ENCODE measurements around the gene GPR39. TPM values are rescaled to one million over a fixed set of nuclear protein-coding genes. Genes with fewer than 3 reads are reported as not detected.

The GPR39 gene
- polyA plus RNA-seq, 1 donor from 2014 or later, result not detected

- Mint-ChIP-seq H3K27me3 (peaks cover 7% of the 10 kb centered on the region), H3K4me1 (no peaks in the 10 kb centered on the region), H3K9me3 (peaks cover 0 to 6% (median 3%) of the 10 kb centered on the region in 3 donors), H3K4me3 (no peak overlapping the region), H3K36me3 (no peaks in the 10 kb centered on the region), H3K27ac (no peak overlapping the region)
Measured at GRCh38 chr2:132595186-132595585, 178.6 kb downstream of the GPR39 start.

GRCh38 chr2:132595693-132596092 lies 179.1 kb downstream of the GPR39 start:
- peaks cover 7% of the 10 kb centered on the region for H3K27me3 Mint-ChIP-seq
- no peaks in the 10 kb centered on the region for H3K4me1 Mint-ChIP-seq

GRCh38 chr2:132597166-132597565 lies 180.6 kb downstream of the GPR39 start:
- Mint-ChIP-seq H3K4me3 (no peak overlapping the region), H3K27me3 (peaks cover 7% of the 10 kb centered on the region), H3K4me1 (no peaks in the 10 kb centered on the region), H3K36me3 (no peaks in the 10 kb centered on the region), H3K27ac (no peak overlapping the region), H3K9me3 (peaks cover 0 to 9% (median 3%) of the 10 kb centered on the region in 3 donors)

More at GRCh38 chr2:132595693-132596092, 179.1 kb downstream of the GPR39 start:
- Mint-ChIP-seq H3K36me3 (no peaks in the 10 kb centered on the region), H3K4me3 (no peak overlapping the region), H3K27ac (no peak overlapping the region), H3K9me3 (peaks cover 0 to 6% (median 6%) of the 10 kb centered on the region in 3 donors)

- no peak overlapping the region for H3K4me3 Mint-ChIP-seq
- H3K4me1 Mint-ChIP-seq, result no peaks in the 10 kb centered on the region
- H3K36me3 Mint-ChIP-seq, result no peaks in the 10 kb centered on the region
- peaks cover 7% of the 10 kb centered on the region for H3K27me3 Mint-ChIP-seq
- peaks cover 0 to 11% (median 0%) of the 10 kb centered on the region in 3 donors for H3K9me3 Mint-ChIP-seq
- no peak overlapping the region for H3K27ac Mint-ChIP-seq
Measured at GRCh38 chr2:132597831-132598230, 181.2 kb downstream of the GPR39 start.

GRCh38 chr2:132598536-132598935 lies 181.9 kb downstream of the GPR39 start:
- Mint-ChIP-seq H3K36me3 (no peaks in the 10 kb centered on the region), H3K27ac (no peak overlapping the region), H3K9me3 (peaks cover 0 to 11% (median 0%) of the 10 kb centered on the region in 3 donors), H3K4me1 (no peaks in the 10 kb centered on the region), H3K4me3 (no peak overlapping the region), H3K27me3 (peaks cover 7% of the 10 kb centered on the region)

- H3K4me1 Mint-ChIP-seq, result no peaks in the 10 kb centered on the region
- H3K4me3 Mint-ChIP-seq, result no peak overlapping the region
- H3K27me3 Mint-ChIP-seq, result peaks cover 7% of the 10 kb centered on the region
- no peak overlapping the region for H3K27ac Mint-ChIP-seq
- H3K9me3 Mint-ChIP-seq, result peaks cover 0 to 11% (median 0%) of the 10 kb centered on the region in 3 donors
- no peaks in the 10 kb centered on the region for H3K36me3 Mint-ChIP-seq
Measured at GRCh38 chr2:132599556-132599955, 183.0 kb downstream of the GPR39 start.

GRCh38 chr2:132604561-132604960 lies 188.0 kb downstream of the GPR39 start:
- Mint-ChIP-seq H3K4me1 (no peaks in the 10 kb centered on the region), H3K9me3 (peaks cover 0 to 10% (median 0%) of the 10 kb centered on the region in 3 donors), H3K27me3 (no peaks in the 10 kb centered on the region), H3K36me3 (no peaks in the 10 kb centered on the region), H3K4me3 (no peak overlapping the region), H3K27ac (no peak overlapping the region)

- Mint-ChIP-seq H3K9me3 (peaks cover 0 to 5% (median 0%) of the 10 kb centered on the region in 3 donors), H3K27me3 (no peaks in the 10 kb centered on the region), H3K4me3 (no peak overlapping the region), H3K36me3 (no peaks in the 10 kb centered on the region), H3K4me1 (no peaks in the 10 kb centered on the region), H3K27ac (no peak overlapping the region)
Measured at GRCh38 chr2:132605236-132606180, 188.9 kb downstream of the GPR39 start.

- Mint-ChIP-seq H3K9me3 (peaks cover 0 to 2% (median 0%) of the 10 kb centered on the region in 3 donors), H3K4me3 (no peak overlapping the region), H3K4me1 (no peaks in the 10 kb centered on the region), H3K36me3 (no peaks in the 10 kb centered on the region), H3K27me3 (no peaks in the 10 kb centered on the region), H3K27ac (peak overlapping the region in 1 of 3 donors; percentile 60)
Measured at GRCh38 chr2:132606649-132607048, 190.0 kb downstream of the GPR39 start.

GRCh38 chr2:132607426-132608090 lies 191.0 kb downstream of the GPR39 start:
- Mint-ChIP-seq H3K9me3 (no peaks in the 10 kb centered on the region), H3K36me3 (no peaks in the 10 kb centered on the region), H3K27ac (no peak overlapping the region), H3K4me1 (no peaks in the 10 kb centered on the region), H3K4me3 (no peak overlapping the region), H3K27me3 (no peaks in the 10 kb centered on the region)

GRCh38 chr2:132608311-132608710 lies 191.7 kb downstream of the GPR39 start:
- H3K27me3 Mint-ChIP-seq, result no peaks in the 10 kb centered on the region
- no peaks in the 10 kb centered on the region for H3K4me1 Mint-ChIP-seq
- H3K27ac Mint-ChIP-seq, result no peak overlapping the region
- H3K36me3 Mint-ChIP-seq, result no peaks in the 10 kb centered on the region
- H3K4me3 Mint-ChIP-seq, result no peak overlapping the region
- H3K9me3 Mint-ChIP-seq, result no peaks in the 10 kb centered on the region

GRCh38 chr2:132609101-132609890 lies 192.7 kb downstream of the GPR39 start:
- Mint-ChIP-seq H3K27ac (no peak overlapping the region), H3K4me3 (no peak overlapping the region), H3K4me1 (no peaks in the 10 kb centered on the region), H3K36me3 (no peaks in the 10 kb centered on the region), H3K27me3 (no peaks in the 10 kb centered on the region), H3K9me3 (no peaks in the 10 kb centered on the region)

GRCh38 chr2:132611719-132612118 lies 195.1 kb downstream of the GPR39 start:
- no peaks in the 10 kb centered on the region for H3K27me3 Mint-ChIP-seq
- H3K4me1 Mint-ChIP-seq, result no peaks in the 10 kb centered on the region
- peaks cover 0 to 3% (median 0%) of the 10 kb centered on the region in 3 donors for H3K9me3 Mint-ChIP-seq
- no peaks in the 10 kb centered on the region for H3K36me3 Mint-ChIP-seq
- H3K27ac Mint-ChIP-seq, result no peak overlapping the region
- no peak overlapping the region for H3K4me3 Mint-ChIP-seq

- H3K9me3 Mint-ChIP-seq, result peaks cover 0 to 3% (median 0%) of the 10 kb centered on the region in 3 donors
- H3K27me3 Mint-ChIP-seq, result peaks cover 4% of the 10 kb centered on the region
- H3K4me3 Mint-ChIP-seq, result no peak overlapping the region
- H3K36me3 Mint-ChIP-seq, result no peaks in the 10 kb centered on the region
- H3K4me1 Mint-ChIP-seq, result no peaks in the 10 kb centered on the region
- H3K27ac Mint-ChIP-seq, result no peak overlapping the region
Measured at GRCh38 chr2:132615329-132616085, 198.9 kb downstream of the GPR39 start.

Data from IgD-negative memory B cell (primary cell).